MCF 10A (cell line): ENCODE measurements around the gene TARP.

Experiments
- BruUV-seq: library from RNA; stranded (reverse); fragments of 400-500 nt; replicated peaks from 2 replicates; lab custom pipeline; 2021; lab: Mats Ljungman, UMichigan
- CTCF ChIA-PET: fragments of 300-600 bp; sonication (Branson Sonifier 250); formaldehyde crosslinking; extraction: SDS; loops from one replicate; lab custom pipeline; 2021; ENCODE audit warnings: antibody characterized with exemption, inconsistent platforms; lab: Yijun Ruan, JAX
- POLR2A ChIA-PET: fragments of 300-600, 350-650 bp; sonication (Branson Sonifier 250); formaldehyde crosslinking; extraction: SDS; loops from one replicate; lab custom pipeline; 2020; ENCODE audit warnings: antibody characterized with exemption, inconsistent platforms; lab: Yijun Ruan, JAX
- DNase-seq: peaks from one replicate; pipeline ENCODE4 v3.0.0-alpha.2; 2018; ENCODE audit not compliant: unreplicated experiment
- H3K27ac Mint-ChIP-seq: one replicate; pipeline ENCODE4 v1.8.0; 2022; ENCODE audit warnings: mild to moderate bottlenecking, low read depth, mixed read lengths; ENCODE audit not compliant: unreplicated experiment
- H3K27me3 Mint-ChIP-seq: one replicate; pipeline ENCODE4 v1.8.0; 2022; ENCODE audit warnings: mixed read lengths; ENCODE audit not compliant: insufficient read depth, unreplicated experiment
- H3K36me3 Mint-ChIP-seq: one replicate; pipeline ENCODE4 v1.8.0; 2022; ENCODE audit warnings: mild to moderate bottlenecking, moderate library complexity, mixed read lengths; ENCODE audit not compliant: insufficient read depth, unreplicated experiment
- H3K4me1 Mint-ChIP-seq: one replicate; pipeline ENCODE4 v1.8.0; 2022; ENCODE audit warnings: mixed read lengths; ENCODE audit not compliant: insufficient read depth, unreplicated experiment
- H3K4me3 Mint-ChIP-seq: one replicate; pipeline ENCODE4 v1.8.0; 2022; ENCODE audit warnings: mild to moderate bottlenecking, moderate library complexity, mixed read lengths; ENCODE audit not compliant: unreplicated experiment
- H3K9me3 Mint-ChIP-seq: one replicate; pipeline ENCODE4 v1.8.0; 2022; ENCODE audit warnings: mixed read lengths; ENCODE audit not compliant: unreplicated experiment
- CTCF ChIP-seq: fragments of 200-600 bp; IDR thresholded peaks from one replicate; pipeline ENCODE4 v1.8.0; 2022; ENCODE audit warnings: antibody characterized with exemption, mild to moderate bottlenecking; ENCODE audit not compliant: unreplicated experiment
- intact Hi-C: fragments of 100-400 bp; cut with micrococcal nuclease; formaldehyde crosslinking; loops from 2 replicates; pipeline ENCODE4 v1.14.1; 2022

TARP gene

GRCh38 chr7:38229386-38229785 is 44.0 kb downstream of the TARP start:
- H3K36me3 Mint-ChIP-seq = peaks cover 41% of the 10 kb centered on the region
- no TSS peak for BruUV-seq
- H3K27ac Mint-ChIP-seq = no peak overlapping the region
- CTCF ChIA-PET = interaction anchor here (1.6 to 2.8 kb wide), 3 partner anchors 14 to 328 kb away, joined by 6 to 13 read pairs (median 9); no protein-coding TSS in a partner anchor
- H3K9me3 Mint-ChIP-seq = no peaks in the 10 kb centered on the region
- no peak for TF ChIP-seq CTCF
- H3K27me3 Mint-ChIP-seq = no peaks in the 10 kb centered on the region
- intact Hi-C loops = no loop called here
- H3K4me3 Mint-ChIP-seq = no peak overlapping the region
- H3K4me1 Mint-ChIP-seq = no peaks in the 10 kb centered on the region
- DNase-seq = peak; percentile 20
- POLR2A ChIA-PET = interaction anchor here (0.6 kb wide), 1 partner anchor 1394 kb away, joined by 3 read pairs; the partner anchor contains the start of gene RALA

- intact Hi-C loops = no loop called here
- CTCF ChIA-PET = interaction anchor here (0.6 to 10.2 kb wide), 4 partner anchors 10 to 155 kb away, joined by 3 to 293 read pairs (median 4); no protein-coding TSS in a partner anchor
- BruUV-seq = no TSS peak
- Mint-ChIP-seq H3K9me3 (no peaks in the 10 kb centered on the region), H3K4me3 (no peak overlapping the region), H3K4me1 (no peaks in the 10 kb centered on the region), H3K36me3 (peaks cover 43% of the 10 kb centered on the region), H3K27ac (no peak overlapping the region), H3K27me3 (no peaks in the 10 kb centered on the region)
- no peak for TF ChIP-seq CTCF
- DNase-seq = no peak
- POLR2A ChIA-PET = no interaction called here
These were observed 49.0 kb downstream of the TARP start for GRCh38 chr7:38224392-38224791.

- H3K36me3 Mint-ChIP-seq = peaks cover 36% of the 10 kb centered on the region
- no peak for TF ChIP-seq CTCF
- intact Hi-C loops = loop anchor here (2.0 kb wide), 2 partner anchors 79 to 95 kb away; no protein-coding TSS in a partner anchor
- H3K4me1 Mint-ChIP-seq = no peaks in the 10 kb centered on the region
- no peak for DNase-seq
- H3K4me3 Mint-ChIP-seq = no peak overlapping the region
- H3K9me3 Mint-ChIP-seq = no peaks in the 10 kb centered on the region
- H3K27ac Mint-ChIP-seq = no peak overlapping the region
- ChIA-PET POLR2A (interaction anchor here (0.7 kb wide), 1 partner anchor 10 kb away, joined by 3 read pairs; no protein-coding TSS in a partner anchor), CTCF (interaction anchor here (0.7 to 10.2 kb wide), 40 partner anchors 9 to 989 kb away, joined by 3 to 293 read pairs (median 4); partner anchors contain the start of gene SFRP4)
- BruUV-seq = no TSS peak
- no peaks in the 10 kb centered on the region for H3K27me3 Mint-ChIP-seq
These were observed 50.1 kb downstream of the TARP start for GRCh38 chr7:38223306-38223705.

GRCh38 chr7:38222481-38223096 is 50.8 kb downstream of the TARP start:
- no TSS peak for BruUV-seq
- H3K9me3 Mint-ChIP-seq = no peaks in the 10 kb centered on the region
- no peaks in the 10 kb centered on the region for H3K27me3 Mint-ChIP-seq
- ChIA-PET CTCF (interaction anchor here (0.6 to 10.2 kb wide), 48 partner anchors 8 to 989 kb away, joined by 3 to 293 read pairs (median 4); partner anchors contain the start of gene SFRP4), POLR2A (interaction anchor here (0.7 kb wide), 1 partner anchor 32 kb away, joined by 3 read pairs; no protein-coding TSS in a partner anchor)
- no peak overlapping the region for H3K4me3 Mint-ChIP-seq
- peaks cover 35% of the 10 kb centered on the region for H3K36me3 Mint-ChIP-seq
- H3K4me1 Mint-ChIP-seq = no peaks in the 10 kb centered on the region
- TF ChIP-seq CTCF = peak; percentile 92
- intact Hi-C loops = loop anchor here (1.0 to 2.0 kb wide), 4 partner anchors 78 to 321 kb away; no protein-coding TSS in a partner anchor
- peak; percentile 71 for DNase-seq
- no peak overlapping the region for H3K27ac Mint-ChIP-seq
